Sigmoid colon (tissue), 4 donors: ENCODE data around the gene EDEM1.

Experiments used
- EP300 ChIP-seq, 4 donors: sonication (generic); formaldehyde crosslinking; IDR thresholded peaks; one replicate each; pipeline ENCODE4 v1.6.1; 2017; ENCODE audit warnings: antibody characterized with exemption in 4 of 4
- POLR2AphosphoS5 ChIP-seq, 4 donors: sonication (generic); formaldehyde crosslinking; IDR thresholded peaks; one replicate each; pipeline ENCODE4 v1.6.1; 2017; ENCODE audit warnings: antibody characterized with exemption in 4 of 4
- TF ChIP-seq, protein P1 (sequence below), 4 experiments: fragments of 450-650 bp in 3 of 4; fragments of 200-600 bp in 1 of 4; IDR thresholded peaks; one replicate each; pipeline ENCODE4 v1.5.1; 2016 to 2019; ENCODE audit warnings: antibody characterized with exemption in 4 of 4, mild to moderate bottlenecking in 3 of 4, moderate library complexity in 2 of 4

DNA sequence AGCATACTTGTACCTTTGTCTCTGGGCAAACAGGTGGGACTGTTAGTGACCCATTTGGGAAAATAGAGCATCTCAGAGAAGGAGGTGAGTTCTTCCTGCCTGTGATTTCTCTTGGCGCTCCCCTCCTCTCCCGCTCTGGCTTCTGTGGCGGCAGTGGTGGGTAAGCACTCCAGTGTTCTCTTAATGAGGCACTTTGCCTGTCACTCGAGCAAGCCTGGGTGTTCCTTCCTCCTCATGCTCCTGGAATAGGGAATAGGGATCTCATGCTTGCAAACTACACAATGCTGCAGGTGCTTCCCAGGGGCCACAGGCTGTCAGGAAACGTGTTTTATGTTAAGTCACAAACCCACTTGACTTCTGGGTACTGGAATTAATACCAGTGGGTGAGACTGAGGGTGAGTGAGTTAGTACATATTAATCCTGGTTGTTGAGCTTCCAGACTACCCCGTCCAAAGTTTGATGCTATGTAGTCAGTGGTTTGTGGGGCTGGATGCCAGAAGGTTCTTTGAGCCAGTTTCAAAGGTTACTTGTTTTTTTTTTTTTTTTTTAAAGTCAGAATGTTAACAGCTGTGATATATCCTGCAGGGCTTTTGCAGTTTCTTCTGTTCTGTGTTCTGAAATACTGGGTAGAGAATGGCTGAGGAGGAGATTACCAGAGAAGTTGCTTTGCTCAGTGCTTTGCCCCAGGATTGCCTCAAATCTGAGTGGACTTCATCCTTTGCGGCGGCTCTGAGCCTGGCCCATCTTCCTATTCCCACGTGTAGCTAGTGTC is 30.5 kb downstream of the EDEM1 start:
- TF ChIP-seq, protein P1, sequence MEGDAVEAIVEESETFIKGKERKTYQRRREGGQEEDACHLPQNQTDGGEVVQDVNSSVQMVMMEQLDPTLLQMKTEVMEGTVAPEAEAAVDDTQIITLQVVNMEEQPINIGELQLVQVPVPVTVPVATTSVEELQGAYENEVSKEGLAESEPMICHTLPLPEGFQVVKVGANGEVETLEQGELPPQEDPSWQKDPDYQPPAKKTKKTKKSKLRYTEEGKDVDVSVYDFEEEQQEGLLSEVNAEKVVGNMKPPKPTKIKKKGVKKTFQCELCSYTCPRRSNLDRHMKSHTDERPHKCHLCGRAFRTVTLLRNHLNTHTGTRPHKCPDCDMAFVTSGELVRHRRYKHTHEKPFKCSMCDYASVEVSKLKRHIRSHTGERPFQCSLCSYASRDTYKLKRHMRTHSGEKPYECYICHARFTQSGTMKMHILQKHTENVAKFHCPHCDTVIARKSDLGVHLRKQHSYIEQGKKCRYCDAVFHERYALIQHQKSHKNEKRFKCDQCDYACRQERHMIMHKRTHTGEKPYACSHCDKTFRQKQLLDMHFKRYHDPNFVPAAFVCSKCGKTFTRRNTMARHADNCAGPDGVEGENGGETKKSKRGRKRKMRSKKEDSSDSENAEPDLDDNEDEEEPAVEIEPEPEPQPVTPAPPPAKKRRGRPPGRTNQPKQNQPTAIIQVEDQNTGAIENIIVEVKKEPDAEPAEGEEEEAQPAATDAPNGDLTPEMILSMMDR (IDR thresholded peaks at IDR 0.05), result no peak
- TF ChIP-seq POLR2AphosphoS5 (IDR thresholded peaks at IDR 0.05) (no peak), EP300 (IDR thresholded peaks at IDR 0.05) (no peak)
